AG10803 (cell line): ENCODE data around the gene FSIP1.

Source experiments
- DNase-seq: peaks from one replicate; pipeline ENCODE4 v3.0.0; 2010; ENCODE audit warnings: low read depth
- H3K4me3 ChIP-seq: 2 replicates; pipeline ENCODE4 v1.5.1; 2011; ENCODE audit warnings: mild to moderate bottlenecking, low read length, control low read depth
- CTCF ChIP-seq: conservative IDR thresholded peaks from 2 replicates; pipeline ENCODE4 v1.5.1; 2011; ENCODE audit warnings: mild to moderate bottlenecking, low read length, control low read depth, inconsistent platforms

FSIP1 gene

GRCh38 chr15:39767921-39768320, 14.7 kb downstream of the FSIP1 start:
- DNase-seq, result no peak
- no peak overlapping the region for H3K4me3 ChIP-seq
- no peak for TF ChIP-seq CTCF

DNA sequence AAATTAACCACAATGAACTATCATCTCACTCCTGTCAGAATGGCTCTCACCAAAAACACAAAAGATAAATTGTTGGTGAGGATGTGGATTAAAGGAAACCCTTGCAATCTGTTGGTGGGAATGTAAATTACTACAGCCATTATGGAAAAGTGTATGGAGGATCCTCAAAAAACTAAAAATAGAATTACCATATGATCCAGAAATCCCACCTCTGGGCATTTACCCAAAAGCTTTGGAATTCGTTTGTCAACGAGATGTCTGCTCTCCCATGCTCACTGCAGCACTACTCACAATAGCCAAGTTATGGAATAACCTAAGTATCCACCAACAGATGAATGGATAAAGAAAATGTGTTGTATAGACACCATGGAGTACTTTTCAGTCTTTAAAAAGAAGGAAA, 21.6 kb downstream of the FSIP1 start:
- TF ChIP-seq CTCF, result no peak
- H3K4me3 ChIP-seq, result no peak overlapping the region
- DNase-seq, result no peak

- no peak overlapping the region for H3K4me3 ChIP-seq
- peak; percentile 81 for DNase-seq
- TF ChIP-seq CTCF, result peak; percentile 79
These were observed 25.7 kb downstream of the FSIP1 start for GRCh38 chr15:39756806-39757522.

DNA sequence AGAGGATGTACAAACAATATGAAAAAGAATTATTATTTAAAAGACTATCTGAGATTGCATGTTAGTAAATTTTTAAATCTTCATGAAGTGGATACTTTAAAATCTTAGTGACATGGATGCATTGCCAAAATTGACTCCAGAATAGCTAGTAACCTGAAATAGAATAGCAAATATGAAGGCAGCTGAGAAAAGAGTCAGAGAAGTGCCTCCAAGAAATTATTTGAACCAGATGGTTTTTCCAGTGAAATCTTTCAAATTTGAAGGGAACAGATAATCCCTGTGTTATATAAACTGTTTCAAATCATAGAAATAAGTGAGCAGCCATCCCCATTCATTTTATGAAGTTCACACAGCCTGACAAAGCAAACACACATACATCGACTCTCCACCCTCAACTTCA, 29.6 kb downstream of the FSIP1 start:
- no peak overlapping the region for H3K4me3 ChIP-seq
- no peak for TF ChIP-seq CTCF
- peak; percentile 35 for DNase-seq

DNA sequence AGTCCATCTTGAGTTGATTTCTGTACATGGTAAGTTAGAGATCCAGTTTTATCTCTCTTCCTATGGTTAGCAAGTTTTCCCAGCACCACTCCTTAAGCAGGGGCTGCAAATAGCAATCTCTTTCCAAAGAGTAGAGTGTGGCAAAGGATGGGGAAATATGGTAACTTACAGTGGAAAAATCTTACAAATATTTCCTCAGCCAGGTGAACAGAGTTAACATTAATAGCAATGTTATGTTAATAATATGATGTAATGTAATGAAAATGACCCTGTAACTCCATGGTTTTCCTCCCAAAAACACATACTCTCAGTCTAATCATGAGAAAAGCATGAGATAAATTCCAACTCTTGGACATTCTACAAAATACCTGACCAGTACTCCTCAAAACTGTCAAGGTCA, 30.4 kb downstream of the FSIP1 start:
- no peak for TF ChIP-seq CTCF
- no peak overlapping the region for H3K4me3 ChIP-seq
- peak; percentile 33 for DNase-seq

DNA sequence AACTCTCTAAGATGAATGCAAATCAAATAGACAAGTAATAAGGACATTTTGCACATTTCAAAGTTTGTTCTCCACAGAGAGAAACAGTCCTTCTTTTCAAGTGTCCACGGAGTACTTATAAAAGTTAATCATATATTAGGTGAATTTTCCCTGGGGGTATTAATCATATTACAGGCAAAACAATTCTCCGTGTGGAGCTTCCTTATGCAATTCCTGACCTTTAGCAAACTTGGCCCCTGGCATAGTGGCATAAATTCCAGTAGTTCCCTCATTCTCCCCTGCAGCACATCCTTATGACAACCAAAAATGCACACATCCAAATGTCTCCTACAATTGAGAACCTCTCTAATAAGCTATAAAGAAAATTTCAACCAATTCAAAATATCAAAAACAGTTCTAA, 34.4 kb downstream of the FSIP1 start:
- no peak for TF ChIP-seq CTCF
- H3K4me3 ChIP-seq, result no peak overlapping the region
- DNase-seq, result peak; percentile 73

DNA sequence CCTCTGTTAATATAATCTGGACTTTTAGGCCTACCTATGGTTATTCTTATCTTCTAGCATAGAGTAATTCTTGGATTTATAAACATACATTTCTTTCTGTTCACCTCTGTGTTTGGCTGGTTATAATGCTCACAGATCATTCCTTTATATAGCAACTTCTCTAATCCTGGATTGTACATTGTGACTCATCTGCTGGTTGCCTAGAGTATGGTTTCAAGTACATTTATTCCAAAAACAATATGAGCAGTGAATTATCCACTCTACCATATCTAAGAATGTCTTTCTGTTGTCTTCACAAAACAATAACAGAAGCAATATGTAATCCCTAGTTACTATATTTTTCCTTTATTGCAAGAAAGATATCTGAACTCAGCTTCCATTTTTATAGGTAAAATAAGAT, 35.3 kb downstream of the FSIP1 start:
- DNase-seq, result peak; percentile 57
- no peak for TF ChIP-seq CTCF
- H3K4me3 ChIP-seq, result no peak overlapping the region
